Measurements from ENCODE around the gene CDC16.

DNA sequence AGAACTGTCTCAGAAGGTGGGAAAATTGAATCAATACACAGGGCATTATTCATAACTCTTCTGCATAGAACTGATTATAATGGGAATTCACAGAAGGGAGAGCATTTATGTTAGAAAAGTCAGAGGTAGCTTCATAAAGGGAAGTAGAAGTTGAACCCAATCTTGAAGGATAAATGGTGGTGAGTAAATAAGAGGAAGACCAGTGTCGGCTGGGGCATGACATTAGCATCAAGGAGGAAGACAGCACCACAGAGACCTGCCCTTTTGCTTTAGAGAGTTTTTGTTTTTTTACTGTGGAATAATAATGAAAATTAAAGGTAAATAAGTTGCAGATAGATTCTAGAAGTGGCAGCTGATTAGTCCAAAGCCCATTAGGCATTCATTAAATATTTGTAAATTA lies 21.9 kb downstream of the CDC16 start:
- TF ChIP-seq, protein P1, sequence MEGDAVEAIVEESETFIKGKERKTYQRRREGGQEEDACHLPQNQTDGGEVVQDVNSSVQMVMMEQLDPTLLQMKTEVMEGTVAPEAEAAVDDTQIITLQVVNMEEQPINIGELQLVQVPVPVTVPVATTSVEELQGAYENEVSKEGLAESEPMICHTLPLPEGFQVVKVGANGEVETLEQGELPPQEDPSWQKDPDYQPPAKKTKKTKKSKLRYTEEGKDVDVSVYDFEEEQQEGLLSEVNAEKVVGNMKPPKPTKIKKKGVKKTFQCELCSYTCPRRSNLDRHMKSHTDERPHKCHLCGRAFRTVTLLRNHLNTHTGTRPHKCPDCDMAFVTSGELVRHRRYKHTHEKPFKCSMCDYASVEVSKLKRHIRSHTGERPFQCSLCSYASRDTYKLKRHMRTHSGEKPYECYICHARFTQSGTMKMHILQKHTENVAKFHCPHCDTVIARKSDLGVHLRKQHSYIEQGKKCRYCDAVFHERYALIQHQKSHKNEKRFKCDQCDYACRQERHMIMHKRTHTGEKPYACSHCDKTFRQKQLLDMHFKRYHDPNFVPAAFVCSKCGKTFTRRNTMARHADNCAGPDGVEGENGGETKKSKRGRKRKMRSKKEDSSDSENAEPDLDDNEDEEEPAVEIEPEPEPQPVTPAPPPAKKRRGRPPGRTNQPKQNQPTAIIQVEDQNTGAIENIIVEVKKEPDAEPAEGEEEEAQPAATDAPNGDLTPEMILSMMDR (IDR thresholded peaks at IDR 0.05; ENCODE audit: control extremely low read depth in 1 of 3, insufficient read depth in 1 of 3, low read depth in 1 of 3, low read length in 3 of 3): no peak
- TF ChIP-seq POLR2AphosphoS5 (IDR thresholded peaks at IDR 0.05; ENCODE audit: low read depth, low read length): no peak
- TF ChIP-seq, protein P2, sequence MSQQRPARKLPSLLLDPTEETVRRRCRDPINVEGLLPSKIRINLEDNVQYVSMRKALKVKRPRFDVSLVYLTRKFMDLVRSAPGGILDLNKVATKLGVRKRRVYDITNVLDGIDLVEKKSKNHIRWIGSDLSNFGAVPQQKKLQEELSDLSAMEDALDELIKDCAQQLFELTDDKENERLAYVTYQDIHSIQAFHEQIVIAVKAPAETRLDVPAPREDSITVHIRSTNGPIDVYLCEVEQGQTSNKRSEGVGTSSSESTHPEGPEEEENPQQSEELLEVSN (IDR thresholded peaks at IDR 0.05): no peak
- TF ChIP-seq, protein P3, sequence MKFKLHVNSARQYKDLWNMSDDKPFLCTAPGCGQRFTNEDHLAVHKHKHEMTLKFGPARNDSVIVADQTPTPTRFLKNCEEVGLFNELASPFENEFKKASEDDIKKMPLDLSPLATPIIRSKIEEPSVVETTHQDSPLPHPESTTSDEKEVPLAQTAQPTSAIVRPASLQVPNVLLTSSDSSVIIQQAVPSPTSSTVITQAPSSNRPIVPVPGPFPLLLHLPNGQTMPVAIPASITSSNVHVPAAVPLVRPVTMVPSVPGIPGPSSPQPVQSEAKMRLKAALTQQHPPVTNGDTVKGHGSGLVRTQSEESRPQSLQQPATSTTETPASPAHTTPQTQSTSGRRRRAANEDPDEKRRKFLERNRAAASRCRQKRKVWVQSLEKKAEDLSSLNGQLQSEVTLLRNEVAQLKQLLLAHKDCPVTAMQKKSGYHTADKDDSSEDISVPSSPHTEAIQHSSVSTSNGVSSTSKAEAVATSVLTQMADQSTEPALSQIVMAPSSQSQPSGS (IDR thresholded peaks at IDR 0.05; ENCODE audit: low read length): no peak
- TF ChIP-seq POLR2A (IDR thresholded peaks at IDR 0.05; ENCODE audit: control extremely low read depth in 1 of 2, low read depth in 2 of 2, low read length in 2 of 2): no peak
- TF ChIP-seq EZH2 (IDR thresholded peaks at IDR 0.05; ENCODE audit: low read depth, low read length, severe bottlenecking): no peak
- no peak for TF ChIP-seq RAD21 (IDR thresholded peaks at IDR 0.05 in 1 of 2, conservative IDR thresholded peaks at IDR 0.05 in 1 of 2; ENCODE audit: low read depth in 2 of 2, low read length in 2 of 2)
- no peak for TF ChIP-seq FOSL1 (IDR thresholded peaks at IDR 0.05; ENCODE audit: insufficient read depth, low read depth, low read length)
- TF ChIP-seq MAFK (IDR thresholded peaks at IDR 0.05; ENCODE audit: low read depth, low read length): no peak
- TF ChIP-seq EP300 (IDR thresholded peaks at IDR 0.05; ENCODE audit: borderline replicate concordance in 1 of 2, low read depth in 2 of 2, low read length in 2 of 2): no peak
- TF ChIP-seq, protein P4, sequence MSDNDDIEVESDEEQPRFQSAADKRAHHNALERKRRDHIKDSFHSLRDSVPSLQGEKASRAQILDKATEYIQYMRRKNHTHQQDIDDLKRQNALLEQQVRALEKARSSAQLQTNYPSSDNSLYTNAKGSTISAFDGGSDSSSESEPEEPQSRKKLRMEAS (IDR thresholded peaks at IDR 0.05): no peak
- TF ChIP-seq, protein P5, sequence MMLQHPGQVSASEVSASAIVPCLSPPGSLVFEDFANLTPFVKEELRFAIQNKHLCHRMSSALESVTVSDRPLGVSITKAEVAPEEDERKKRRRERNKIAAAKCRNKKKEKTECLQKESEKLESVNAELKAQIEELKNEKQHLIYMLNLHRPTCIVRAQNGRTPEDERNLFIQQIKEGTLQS (IDR thresholded peaks at IDR 0.05; ENCODE audit: insufficient read depth, low read depth, low read length): no peak
- TF ChIP-seq KDM1A (IDR thresholded peaks at IDR 0.05; ENCODE audit: borderline replicate concordance, low read length): no peak
- no peak for TF ChIP-seq SP4 (IDR thresholded peaks at IDR 0.05; ENCODE audit: low read length)
